IPS-15b (cell line): Measurements from ENCODE around the gene CDON.

Experiments used
- H3K27me3 ChIP-seq: one replicate; pipeline ENCODE4 v1.6.1; 2013; ENCODE audit warnings: low read length; ENCODE audit not compliant: control insufficient read depth, insufficient read depth
- H3K36me3 ChIP-seq: one replicate; pipeline ENCODE4 v1.6.1; 2013; ENCODE audit warnings: low read length; ENCODE audit not compliant: control insufficient read depth, insufficient read depth
- H3K4me1 ChIP-seq: one replicate; pipeline ENCODE4 v1.6.1; 2013; ENCODE audit warnings: mild to moderate bottlenecking, low read length; ENCODE audit not compliant: control insufficient read depth, insufficient read depth
- H3K4me3 ChIP-seq: one replicate; pipeline ENCODE4 v1.5.1; 2013; ENCODE audit warnings: low read depth, low read length
- H3K9ac ChIP-seq: one replicate; pipeline ENCODE4 v1.6.1; 2013; ENCODE audit warnings: low read depth, mild to moderate bottlenecking, low read length
- H3K9me3 ChIP-seq: one replicate; pipeline ENCODE4 v1.6.1; 2013; ENCODE audit warnings: mild to moderate bottlenecking, low read length; ENCODE audit not compliant: control insufficient read depth, insufficient read depth

The CDON gene

DNA sequence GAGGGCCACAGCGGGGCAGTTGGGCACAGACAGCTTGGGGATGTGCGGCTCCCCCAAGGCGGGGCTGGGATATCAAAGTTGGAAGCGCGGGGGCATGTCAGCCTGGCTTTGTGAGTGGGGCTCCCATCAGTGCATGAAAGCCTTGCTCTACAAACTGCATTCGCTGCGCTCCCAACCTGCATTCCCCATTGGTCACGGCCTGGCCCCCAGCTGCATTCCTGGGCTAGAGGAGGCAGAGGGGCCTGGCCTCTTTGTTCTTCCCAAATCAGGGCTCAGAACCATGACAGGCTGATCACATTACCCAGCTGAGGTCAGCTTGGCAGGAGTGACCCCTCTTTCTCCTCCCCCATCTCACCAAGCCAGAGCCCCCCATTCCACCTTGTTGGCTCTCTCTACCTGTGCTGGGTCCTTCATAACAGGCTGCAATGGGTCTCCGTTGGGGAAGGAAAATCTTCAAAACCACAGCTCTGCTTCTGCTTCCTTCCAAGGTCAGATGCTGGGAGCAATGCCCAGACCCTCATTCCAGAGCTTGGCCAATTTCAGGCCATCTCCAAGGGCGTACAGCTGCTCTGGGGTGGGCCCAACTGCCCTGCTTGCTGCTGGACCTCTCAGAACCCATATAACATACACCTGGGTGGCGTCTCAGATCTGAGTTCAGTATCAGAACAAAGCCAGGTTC is 38.7 kb upstream of the CDON start:
- Histone ChIP-seq H3K9ac (no peak overlapping the region), H3K9me3 (no peaks in the 10 kb centered on the region), H3K27me3 (no peaks in the 10 kb centered on the region), H3K4me1 (peaks cover 20% of the 10 kb centered on the region), H3K36me3 (no peaks in the 10 kb centered on the region), H3K4me3 (no peak overlapping the region)

DNA sequence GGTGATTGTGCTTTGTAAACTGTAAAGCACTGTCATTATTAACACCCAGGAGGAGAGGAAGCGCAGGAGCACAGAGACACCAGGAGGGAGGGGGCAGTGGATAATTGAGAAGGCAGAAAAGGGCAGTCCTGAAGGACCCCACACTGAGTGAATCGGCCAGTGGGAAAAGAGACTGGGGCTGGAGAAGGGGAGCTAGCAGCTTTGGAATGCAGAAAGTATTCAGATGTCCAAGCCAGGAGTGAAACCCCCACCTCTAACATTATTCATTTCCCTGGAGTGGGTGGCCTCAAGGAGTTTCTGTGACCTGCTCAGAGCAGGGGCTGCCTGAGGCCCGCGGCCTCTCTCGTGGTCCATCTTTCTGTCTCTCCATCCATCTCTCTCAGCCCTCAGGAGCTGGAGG is 38.0 kb upstream of the CDON start:
- Histone ChIP-seq H3K4me1 (peaks cover 20% of the 10 kb centered on the region), H3K9ac (no peak overlapping the region), H3K9me3 (no peaks in the 10 kb centered on the region), H3K4me3 (no peak overlapping the region), H3K36me3 (no peaks in the 10 kb centered on the region), H3K27me3 (no peaks in the 10 kb centered on the region)

DNA sequence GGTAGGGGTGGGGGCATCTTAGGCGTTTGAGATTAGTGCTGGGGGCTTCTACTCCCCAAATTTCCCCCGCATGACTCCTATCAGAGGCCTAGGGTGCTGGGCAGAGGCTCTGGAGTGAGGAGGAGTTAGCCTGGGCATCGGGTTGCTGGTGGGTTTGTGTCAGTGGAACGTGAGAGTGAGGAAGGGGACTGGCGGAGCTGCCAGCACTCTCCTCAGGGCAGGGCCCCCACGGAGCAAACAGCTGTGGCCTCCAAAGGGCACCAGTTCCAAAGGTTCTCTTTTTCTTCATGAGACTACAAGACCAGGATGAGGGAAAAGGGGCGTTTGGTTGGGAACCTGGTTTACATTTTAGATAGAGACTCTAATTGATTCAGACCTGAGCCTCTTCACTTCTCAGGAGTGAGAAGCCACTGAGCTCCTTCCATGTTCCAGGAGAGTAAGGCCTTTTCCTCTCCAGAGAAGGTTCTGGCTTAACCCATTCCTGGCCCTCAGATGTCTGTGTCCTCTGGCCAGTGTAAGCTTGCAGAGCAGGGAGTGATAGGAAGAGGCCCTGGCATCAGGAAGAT is 35.6 kb upstream of the CDON start:
- Histone ChIP-seq H3K4me3 (no peak overlapping the region), H3K4me1 (peaks cover 7% of the 10 kb centered on the region), H3K9me3 (no peaks in the 10 kb centered on the region), H3K27me3 (no peaks in the 10 kb centered on the region), H3K36me3 (no peaks in the 10 kb centered on the region), H3K9ac (no peak overlapping the region)

DNA sequence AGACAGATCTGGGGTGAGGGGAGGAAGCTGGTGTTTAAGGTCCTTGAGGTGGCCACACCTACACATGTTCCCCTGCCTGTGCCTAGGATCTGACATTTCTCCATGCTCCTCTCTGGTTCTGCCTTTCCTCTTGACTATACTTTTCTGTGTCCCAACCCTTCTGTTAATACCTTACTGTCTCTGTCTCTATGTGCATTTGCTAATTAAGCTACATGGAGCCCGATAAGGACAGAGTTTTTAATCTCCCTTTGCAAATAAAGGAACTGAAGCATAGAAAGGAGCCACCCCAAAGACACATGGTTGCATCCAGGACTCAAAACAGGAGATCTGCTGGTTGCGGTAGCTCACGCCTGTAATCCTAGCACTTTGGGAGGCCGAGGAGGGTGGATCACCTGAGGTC is 33.1 kb upstream of the CDON start:
- Histone ChIP-seq H3K27me3 (no peaks in the 10 kb centered on the region), H3K4me3 (no peak overlapping the region), H3K9me3 (no peaks in the 10 kb centered on the region), H3K36me3 (no peaks in the 10 kb centered on the region), H3K9ac (no peak overlapping the region), H3K4me1 (peaks cover 7% of the 10 kb centered on the region)

DNA sequence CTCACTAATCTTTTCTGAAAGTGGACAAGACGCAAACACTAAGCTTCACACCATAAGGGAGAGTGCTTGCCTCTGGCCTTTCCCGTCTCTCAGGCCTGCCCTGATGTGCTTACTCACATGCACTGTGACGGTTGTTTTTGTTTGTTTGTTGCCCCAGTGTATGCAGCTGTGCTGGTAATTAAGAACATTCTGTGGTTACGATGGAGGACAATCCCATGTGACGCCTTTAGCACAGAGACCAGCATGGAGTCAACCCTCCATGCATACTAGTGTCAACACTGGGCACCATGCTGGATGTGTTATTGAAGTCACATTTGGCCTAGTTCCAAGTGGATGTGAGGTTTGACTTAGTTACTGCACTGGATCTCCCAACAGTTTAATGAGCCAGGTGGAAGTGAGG is 27.8 kb upstream of the CDON start:
- H3K36me3 ChIP-seq, result no peaks in the 10 kb centered on the region
- no peak overlapping the region for H3K9ac ChIP-seq
- H3K4me1 ChIP-seq, result peaks cover 3% of the 10 kb centered on the region
- no peak overlapping the region for H3K4me3 ChIP-seq
- H3K9me3 ChIP-seq, result no peaks in the 10 kb centered on the region
- H3K27me3 ChIP-seq, result no peaks in the 10 kb centered on the region

DNA sequence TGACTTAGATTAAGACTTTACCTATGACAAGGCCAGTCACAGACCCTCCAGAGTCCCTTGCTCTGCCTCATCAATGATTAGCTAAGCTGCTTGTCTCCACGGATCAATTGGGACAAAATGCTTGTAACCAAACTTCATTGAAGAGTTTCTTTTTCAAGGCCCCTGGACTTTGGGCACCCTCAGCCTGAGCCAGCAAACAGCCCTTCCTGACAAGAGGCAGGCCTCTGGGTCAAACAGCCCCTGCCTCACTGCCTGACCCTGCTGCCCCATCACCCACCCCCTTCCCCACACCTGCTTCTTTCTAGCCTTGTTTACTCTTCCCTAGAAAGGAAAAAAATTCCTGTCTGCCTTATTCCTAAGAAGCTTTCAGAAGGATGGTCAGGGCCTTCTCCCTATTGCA is 26.3 kb upstream of the CDON start:
- Histone ChIP-seq H3K36me3 (no peaks in the 10 kb centered on the region), H3K9me3 (no peaks in the 10 kb centered on the region), H3K27me3 (no peaks in the 10 kb centered on the region), H3K4me1 (peaks cover 7% of the 10 kb centered on the region), H3K4me3 (no peak overlapping the region), H3K9ac (no peak overlapping the region)

DNA sequence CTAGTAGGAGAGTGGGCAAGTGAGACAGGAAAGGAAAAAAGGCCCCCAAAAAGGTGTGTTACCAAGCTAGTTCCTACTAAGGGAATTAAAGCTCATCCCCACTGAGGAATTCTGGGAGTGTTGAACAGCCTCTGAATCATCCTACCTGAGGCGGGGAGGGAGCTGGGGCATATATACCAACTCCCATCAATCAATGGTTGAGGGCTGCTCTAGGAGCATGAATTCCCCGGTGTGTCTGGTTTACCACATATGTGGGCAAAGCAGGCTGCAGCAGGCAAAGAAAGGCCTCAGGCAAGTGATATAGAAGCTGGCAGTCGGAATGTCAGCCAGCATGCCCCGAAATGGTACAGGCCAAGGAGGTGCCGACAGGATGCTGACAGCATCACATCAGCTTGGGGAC is 23.6 kb upstream of the CDON start:
- Histone ChIP-seq H3K4me3 (no peak overlapping the region), H3K27me3 (no peaks in the 10 kb centered on the region), H3K9ac (no peak overlapping the region), H3K9me3 (no peaks in the 10 kb centered on the region), H3K36me3 (no peaks in the 10 kb centered on the region), H3K4me1 (peaks cover 23% of the 10 kb centered on the region)

DNA sequence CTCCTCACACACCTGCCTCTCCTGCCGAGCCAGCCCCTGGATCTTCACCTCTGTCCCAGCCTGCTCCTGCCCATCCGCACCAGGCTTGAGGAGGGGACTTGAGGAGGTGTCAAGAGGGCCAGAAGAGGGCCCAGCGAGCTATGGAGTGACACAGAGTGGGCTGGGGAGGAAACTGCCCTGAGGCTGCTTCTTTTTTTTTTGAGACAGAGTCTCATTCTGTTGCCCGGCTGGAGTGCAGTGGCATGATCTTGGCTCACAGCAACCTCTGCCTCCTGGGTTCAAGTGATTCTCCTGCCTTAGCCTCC is 21.9 kb upstream of the CDON start:
- no peak overlapping the region for H3K9ac ChIP-seq
- H3K36me3 ChIP-seq, result no peaks in the 10 kb centered on the region
- H3K27me3 ChIP-seq, result no peaks in the 10 kb centered on the region
- H3K4me3 ChIP-seq, result no peak overlapping the region
- H3K9me3 ChIP-seq, result no peaks in the 10 kb centered on the region
- peaks cover 30% of the 10 kb centered on the region for H3K4me1 ChIP-seq

DNA sequence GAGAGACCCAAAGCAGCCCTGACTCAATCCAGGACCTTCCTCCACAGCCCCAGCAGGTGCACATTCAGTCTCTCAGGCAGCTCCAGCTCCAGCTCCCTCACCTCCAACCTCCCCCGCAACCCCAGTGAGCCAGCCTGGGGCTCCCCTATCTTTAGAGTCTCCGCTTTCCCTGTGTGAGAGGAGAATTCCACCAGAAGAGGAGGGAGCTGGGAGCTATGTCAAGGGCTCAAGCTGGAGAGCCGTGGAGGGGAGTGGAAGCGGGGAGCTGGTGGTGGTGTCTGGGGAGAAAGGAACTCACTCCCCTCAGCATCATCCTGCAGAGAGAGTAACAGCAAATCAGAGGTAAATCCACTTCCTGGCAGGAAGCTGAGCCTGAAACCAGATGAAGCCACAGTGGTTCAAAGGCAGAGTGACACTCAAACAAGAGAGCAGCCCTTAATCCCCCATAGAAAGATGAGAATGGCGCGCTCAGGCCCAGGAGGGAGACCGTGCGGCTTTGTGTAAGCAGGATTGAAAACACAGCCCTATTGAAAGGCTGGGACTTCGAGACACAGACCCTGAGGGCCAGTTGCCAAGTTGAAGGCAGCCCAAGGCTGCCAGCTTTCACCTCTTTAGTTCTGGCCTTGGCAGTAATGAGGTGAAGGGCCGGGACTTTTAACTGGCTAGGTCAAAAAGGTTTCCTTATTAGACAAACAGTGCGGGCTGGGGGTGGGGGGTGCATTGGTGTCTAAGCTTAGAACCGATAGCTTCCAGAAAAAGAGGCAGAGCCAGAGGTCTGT is 21.4 kb upstream of the CDON start:
- Histone ChIP-seq H3K27me3 (no peaks in the 10 kb centered on the region), H3K9me3 (no peaks in the 10 kb centered on the region), H3K4me3 (no peak overlapping the region), H3K9ac (no peak overlapping the region), H3K4me1 (peaks cover 35% of the 10 kb centered on the region), H3K36me3 (no peaks in the 10 kb centered on the region)

DNA sequence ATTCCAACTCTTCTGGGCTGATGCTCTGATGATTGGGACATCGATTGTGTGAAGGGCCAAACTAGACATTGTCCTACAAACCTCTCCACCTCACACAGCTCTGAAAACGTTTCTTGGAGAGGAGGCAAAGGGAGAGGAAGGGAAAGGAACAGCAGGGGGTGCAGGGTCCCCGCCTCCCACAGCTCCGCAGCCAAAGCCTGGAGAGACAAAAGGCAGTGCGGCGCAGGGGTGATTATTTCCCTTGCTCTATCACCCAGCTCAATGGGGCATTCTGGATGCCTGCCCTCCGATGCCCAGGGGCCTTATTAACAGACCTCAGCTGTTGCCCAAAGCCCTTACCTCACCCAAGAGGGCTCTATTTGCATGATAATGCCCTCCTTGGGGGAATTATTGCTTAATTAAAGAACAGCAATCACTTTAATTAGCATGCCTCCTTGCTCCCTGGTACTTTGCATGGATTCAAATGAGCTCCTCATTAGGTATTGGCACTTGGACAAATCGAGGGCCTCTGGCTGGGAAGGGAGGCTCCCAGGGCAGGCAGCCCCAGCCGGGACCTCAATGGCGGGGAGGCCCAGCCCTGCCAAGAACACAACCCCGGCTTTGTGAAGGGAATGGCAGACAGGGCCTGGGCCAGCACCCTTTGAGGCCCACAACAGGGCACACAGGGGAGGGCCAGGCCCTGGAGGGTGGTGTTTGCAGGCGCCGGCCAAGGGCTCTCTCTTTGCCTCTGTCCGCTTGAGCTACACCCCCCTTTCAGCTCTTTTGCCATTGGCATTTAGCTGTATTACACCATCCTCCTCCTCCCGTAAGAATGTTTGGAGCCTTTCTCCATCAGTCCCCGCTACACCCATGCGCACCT is 19.8 kb upstream of the CDON start:
- H3K4me1 ChIP-seq, result peaks cover 31% of the 10 kb centered on the region
- no peak overlapping the region for H3K4me3 ChIP-seq
- no peaks in the 10 kb centered on the region for H3K36me3 ChIP-seq
- H3K9me3 ChIP-seq, result no peaks in the 10 kb centered on the region
- no peak overlapping the region for H3K9ac ChIP-seq
- no peaks in the 10 kb centered on the region for H3K27me3 ChIP-seq

DNA sequence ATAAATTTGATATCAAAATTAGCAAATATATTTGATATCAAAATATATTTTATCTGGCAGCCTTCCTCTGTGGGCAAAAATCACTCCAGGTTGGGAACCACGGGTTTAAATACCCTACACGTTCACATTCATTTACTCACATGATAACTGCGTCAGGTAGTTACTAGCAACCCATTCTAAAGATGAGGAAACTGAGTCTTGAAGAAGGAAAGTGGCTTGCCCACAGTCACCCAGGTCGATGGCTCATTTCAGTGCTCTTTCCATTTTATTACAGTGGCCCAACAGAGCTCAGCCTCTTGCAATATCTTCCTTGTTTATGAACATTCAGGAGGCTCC is 19.2 kb upstream of the CDON start:
- H3K4me1 ChIP-seq, result peaks cover 31% of the 10 kb centered on the region
- H3K4me3 ChIP-seq, result no peak overlapping the region
- no peaks in the 10 kb centered on the region for H3K36me3 ChIP-seq
- H3K27me3 ChIP-seq, result no peaks in the 10 kb centered on the region
- H3K9ac ChIP-seq, result no peak overlapping the region
- no peaks in the 10 kb centered on the region for H3K9me3 ChIP-seq
